ENCODE results near the gene PSMD7.
A peak's percentile ranks its signal among the peaks of the same experiment; 100 is the strongest.

The PSMD7 gene

DNA sequence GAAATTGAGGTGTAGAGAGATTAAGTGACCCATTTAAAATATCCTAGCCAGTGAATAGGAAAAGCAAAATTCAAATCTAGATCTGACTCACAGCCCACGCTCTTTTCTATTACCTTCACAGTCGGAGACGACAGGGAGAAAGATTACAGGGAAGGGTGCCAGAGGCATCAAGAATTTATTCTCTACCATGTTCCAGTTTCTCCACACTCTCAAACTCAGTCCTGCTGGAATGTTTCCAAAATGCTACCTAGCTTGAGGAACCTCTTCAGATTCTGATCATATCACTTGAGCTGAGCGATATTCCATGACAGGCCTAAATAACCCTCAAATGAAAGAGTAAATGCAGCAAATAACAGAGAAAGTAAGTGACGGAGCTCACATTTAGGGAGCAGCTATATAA lies 5.4 kb upstream of the PSMD7 start:
- H3K4me3 ChIP-seq (ENCODE audit: low read length), result no peak overlapping the region
- TF ChIP-seq, protein P1, sequence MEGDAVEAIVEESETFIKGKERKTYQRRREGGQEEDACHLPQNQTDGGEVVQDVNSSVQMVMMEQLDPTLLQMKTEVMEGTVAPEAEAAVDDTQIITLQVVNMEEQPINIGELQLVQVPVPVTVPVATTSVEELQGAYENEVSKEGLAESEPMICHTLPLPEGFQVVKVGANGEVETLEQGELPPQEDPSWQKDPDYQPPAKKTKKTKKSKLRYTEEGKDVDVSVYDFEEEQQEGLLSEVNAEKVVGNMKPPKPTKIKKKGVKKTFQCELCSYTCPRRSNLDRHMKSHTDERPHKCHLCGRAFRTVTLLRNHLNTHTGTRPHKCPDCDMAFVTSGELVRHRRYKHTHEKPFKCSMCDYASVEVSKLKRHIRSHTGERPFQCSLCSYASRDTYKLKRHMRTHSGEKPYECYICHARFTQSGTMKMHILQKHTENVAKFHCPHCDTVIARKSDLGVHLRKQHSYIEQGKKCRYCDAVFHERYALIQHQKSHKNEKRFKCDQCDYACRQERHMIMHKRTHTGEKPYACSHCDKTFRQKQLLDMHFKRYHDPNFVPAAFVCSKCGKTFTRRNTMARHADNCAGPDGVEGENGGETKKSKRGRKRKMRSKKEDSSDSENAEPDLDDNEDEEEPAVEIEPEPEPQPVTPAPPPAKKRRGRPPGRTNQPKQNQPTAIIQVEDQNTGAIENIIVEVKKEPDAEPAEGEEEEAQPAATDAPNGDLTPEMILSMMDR (IDR thresholded peaks at IDR 0.05; ENCODE audit: insufficient read depth, low read depth, low read length, missing control alignments), result no peak
- DNase-seq (ENCODE audit: low read depth), result no peak

DNA sequence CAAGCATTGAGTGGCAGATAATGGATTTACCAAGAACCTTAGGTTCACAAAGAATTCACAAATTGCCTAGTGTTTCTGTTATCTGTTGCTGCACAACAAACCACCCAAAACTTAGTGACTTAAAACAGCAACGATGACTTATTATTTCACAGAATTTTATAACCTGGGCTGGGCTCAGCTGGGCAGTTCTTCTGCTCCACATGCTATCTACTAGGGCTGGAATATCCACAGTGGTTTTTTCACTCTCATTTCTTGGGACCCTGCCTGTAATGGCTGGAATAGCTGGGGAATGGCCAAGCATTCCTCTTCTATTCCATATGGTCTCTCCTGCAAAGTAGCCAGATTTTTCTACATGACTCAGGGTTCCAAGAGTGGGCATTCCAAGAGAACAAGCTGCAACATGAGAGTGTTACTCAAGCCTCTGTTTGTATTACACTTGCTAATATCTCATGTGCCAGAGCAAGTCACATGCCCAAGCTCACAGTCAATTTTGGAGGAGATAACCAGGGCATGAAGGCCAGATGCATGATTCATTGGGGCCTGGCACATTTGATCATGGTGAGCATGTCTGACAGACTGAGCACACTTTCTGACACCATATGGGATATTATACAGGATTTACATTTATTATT lies 4.9 kb upstream of the PSMD7 start:
- TF ChIP-seq, protein P1 (IDR thresholded peaks at IDR 0.05; ENCODE audit: insufficient read depth, low read depth, low read length, missing control alignments), result no peak
- no peak overlapping the region for H3K4me3 ChIP-seq (ENCODE audit: low read length)
- peak; percentile 99 for DNase-seq (ENCODE audit: low read depth)

DNA sequence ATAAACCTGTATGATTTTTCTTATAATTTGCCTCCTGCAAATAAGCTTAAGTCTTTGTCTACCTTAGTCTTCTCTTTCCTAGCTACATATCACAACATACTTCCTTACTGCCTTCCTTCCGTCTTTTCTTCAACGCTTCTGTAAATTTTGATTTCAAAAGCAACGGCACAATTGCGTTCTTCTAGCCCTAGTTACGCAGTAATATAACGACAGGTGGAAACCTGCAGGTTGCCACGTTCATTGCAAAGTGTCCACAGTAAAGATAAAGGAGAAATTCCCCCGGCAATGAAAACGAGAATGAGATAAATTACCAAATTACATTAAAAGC lies 546 bp upstream of the PSMD7 start:
- DNase-seq (ENCODE audit: low read depth), result no peak
- H3K4me3 ChIP-seq (ENCODE audit: low read length), result peak overlapping the region; percentile 94
- TF ChIP-seq, protein P1 (IDR thresholded peaks at IDR 0.05; ENCODE audit: insufficient read depth, low read depth, low read length, missing control alignments), result no peak

DNA sequence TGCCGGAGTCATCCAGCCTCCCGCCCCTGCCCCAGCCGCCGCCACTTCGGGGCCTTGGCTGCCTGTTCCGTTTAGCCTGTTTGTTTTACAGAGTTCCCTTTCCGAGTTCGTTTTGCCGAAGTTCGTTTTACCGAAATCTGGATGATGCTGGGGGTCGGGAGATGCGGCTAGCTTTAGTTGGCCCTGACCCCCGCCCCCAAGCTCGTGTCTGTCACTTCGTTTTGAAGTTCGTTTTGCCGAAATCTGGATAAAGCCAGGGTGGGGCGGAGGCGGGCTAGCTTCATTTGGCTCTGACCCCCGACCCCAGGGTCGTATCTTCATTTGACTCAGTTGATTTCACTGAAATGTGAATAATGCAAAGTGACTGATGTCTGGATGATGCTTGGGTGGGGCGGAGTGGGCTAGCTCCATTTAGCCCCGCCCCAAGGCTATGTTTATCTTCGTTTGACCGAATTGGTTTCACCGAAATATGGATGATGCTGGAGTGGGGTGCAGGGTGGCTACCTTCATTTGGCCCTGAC lies 591 bp downstream of the PSMD7 start:
- H3K4me3 ChIP-seq (ENCODE audit: low read length), result peak overlapping the region; percentile 94
- TF ChIP-seq, protein P1 (IDR thresholded peaks at IDR 0.05; ENCODE audit: insufficient read depth, low read depth, low read length, missing control alignments), result no peak
- peak; percentile 31 for DNase-seq (ENCODE audit: low read depth)

DNA sequence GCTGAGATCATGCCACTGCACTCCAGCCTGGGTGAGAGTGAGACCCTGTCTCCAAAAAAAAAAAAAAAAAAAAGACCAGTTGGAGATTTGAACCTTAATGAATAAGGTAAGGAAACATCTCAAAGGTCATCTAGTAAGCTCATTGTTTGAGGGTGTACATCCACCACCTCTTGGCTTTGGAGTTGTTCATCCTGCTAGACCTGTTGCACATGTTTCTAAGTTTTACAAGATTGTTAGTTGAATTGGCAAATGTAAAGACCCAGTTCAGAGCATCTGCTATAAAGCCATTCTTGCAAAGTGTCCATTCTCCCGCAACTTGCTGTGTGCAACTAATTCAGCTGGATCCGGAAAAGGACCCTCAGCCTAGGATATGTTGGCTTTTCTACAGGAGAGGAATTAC lies 1.5 kb downstream of the PSMD7 start:
- peak; percentile 66 for DNase-seq (ENCODE audit: low read depth)
- peak overlapping the region; percentile 94 for H3K4me3 ChIP-seq (ENCODE audit: low read length)
- TF ChIP-seq, protein P1 (IDR thresholded peaks at IDR 0.05; ENCODE audit: insufficient read depth, low read depth, low read length, missing control alignments), result no peak

DNA sequence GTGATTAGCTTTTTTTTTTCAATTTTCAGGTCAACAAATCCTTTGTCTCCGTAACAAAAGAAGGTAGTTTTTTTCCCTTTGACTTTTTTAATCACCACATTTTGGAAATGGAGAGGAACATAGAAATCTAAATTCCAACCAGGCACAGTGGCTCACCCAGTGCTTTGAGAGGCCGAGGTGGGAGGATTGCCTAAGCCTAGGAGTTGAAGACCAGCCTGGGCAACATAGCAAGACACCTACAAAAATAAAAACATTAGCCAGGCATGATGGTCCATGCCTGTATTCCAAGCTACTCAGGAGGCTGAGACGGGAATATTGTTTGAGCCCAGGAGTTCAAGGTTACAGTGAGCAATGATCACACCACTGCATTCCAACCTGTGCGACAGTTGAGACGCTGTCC lies 5.7 kb downstream of the PSMD7 start:
- no peak for DNase-seq (ENCODE audit: low read depth)
- no peak overlapping the region for H3K4me3 ChIP-seq (ENCODE audit: low read length)
- TF ChIP-seq, protein P1 (IDR thresholded peaks at IDR 0.05; ENCODE audit: insufficient read depth, low read depth, low read length, missing control alignments), result no peak
